Measurements from ENCODE around the gene NTM. TPM values are rescaled to one million over a fixed set of nuclear protein-coding genes. Genes with fewer than 3 reads are reported as not detected.

The NTM gene
- total and polyA plus RNA-seq, 2 of the 8 experiments (the other 6 are each of a cell fraction or from before 2014, with no cell fraction given) = 13.4 to 20.0 TPM

GRCh38 chr11:131683666-131684065 is 313.3 kb downstream of the NTM start:
- Histone ChIP-seq H3K27ac (ENCODE audit: low read depth, low read length) (no peak overlapping the region), H3K9ac (replicated peaks in 1 of 4; ENCODE audit: extremely low read depth in 1 of 4, low read depth in 3 of 4, low read length in 3 of 4) (no peak overlapping the region), H2BK20ac (ENCODE audit: low read length) (no peak overlapping the region), H2BK15ac (ENCODE audit: low read length) (no peak overlapping the region), H3K14ac (ENCODE audit: insufficient read length) (no peak overlapping the region), H2AK5ac (ENCODE audit: low read depth, low read length) (no peak overlapping the region), H2BK120ac (replicated peaks; ENCODE audit: low read depth, low read length) (no peak overlapping the region), H3K4me3 (ENCODE audit: extremely low read depth in 1 of 4, insufficient read depth in 2 of 4, low read depth in 3 of 4, low read length in 4 of 4) (no peak overlapping the region), H4K5ac (ENCODE audit: insufficient read length, low read depth, low read length) (no peak overlapping the region), H2BK5ac (ENCODE audit: low read depth, low read length) (no peak overlapping the region), H3K23me2 (ENCODE audit: low read depth, low read length) (peaks cover 2% of the 10 kb centered on the region; the same call in 1 of the 2 replicates), H4K20me1 (replicated peaks in 1 of 2; ENCODE audit: control insufficient read depth in 1 of 2, insufficient read depth in 2 of 2, low read length in 2 of 2) (peaks cover 0 to 3% of the 10 kb centered on the region in 2 experiments), H3K79me1 (ENCODE audit: low read depth, low read length) (no peaks in the 10 kb centered on the region), H3K4ac (replicated peaks; ENCODE audit: insufficient read length, low read depth, low read length) (no peak overlapping the region), H4K8ac (ENCODE audit: extremely low read depth, insufficient read depth, low read length) (no peak overlapping the region), H3K18ac (ENCODE audit: extremely low read depth, low read length) (no peak overlapping the region), H3K23ac (ENCODE audit: insufficient read length) (no peak overlapping the region), H3K4me2 (ENCODE audit: insufficient read depth in 1 of 2, low read depth in 2 of 2, low read length in 2 of 2) (no peak overlapping the region), H3K4me1 (replicated peaks in 1 of 4; ENCODE audit: control insufficient read depth in 3 of 4, insufficient read depth in 4 of 4, low read length in 3 of 4) (peaks cover 0 to 11% (median 5%) of the 10 kb centered on the region in 4 experiments; a peak in 4 of 7 replicates), H3K79me2 (ENCODE audit: control insufficient read depth in 1 of 2, insufficient read depth in 2 of 2, low read length in 2 of 2) (no peaks in the 10 kb centered on the region), H3K9me3 (ENCODE audit: insufficient read depth in 2 of 2, low read depth in 1 of 2, low read length in 1 of 2) (no peaks in the 10 kb centered on the region), H2AFZ (ENCODE audit: low read length) (no peak overlapping the region), H3K27me3 (replicated peaks in 1 of 4; ENCODE audit: control insufficient read depth in 3 of 4, extremely low read depth in 1 of 4, insufficient read depth in 3 of 4, low read length in 3 of 4) (peaks cover 0 to under 1% (median 0%) of the 10 kb centered on the region in 4 experiments; a peak in 2 of 7 replicates), H4K91ac (replicated peaks; ENCODE audit: insufficient read length, low read length) (no peak overlapping the region), H3K56ac (replicated peaks; ENCODE audit: insufficient read length, low read depth, low read length) (no peak overlapping the region), H3K36me3 (ENCODE audit: control insufficient read depth in 2 of 4, insufficient read depth in 4 of 4, low read length in 3 of 4) (no peaks in the 10 kb centered on the region), H2BK12ac (ENCODE audit: low read depth, low read length) (no peak overlapping the region)
- ChIA-PET POLR2A (ENCODE audit: partially characterized antibody) (no interaction called here), CTCF (ENCODE audit: partially characterized antibody) (interaction anchor here (0.7 to 7.8 kb wide), 9 partner anchors 7 to 658 kb away, joined by 3 to 91 read pairs (median 3); no protein-coding TSS in a partner anchor)
- WGBS, 2 experiments (ENCODE audit: extremely low coverage in 1 of 2, insufficient coverage in 1 of 2, insufficient read length in 1 of 2, insufficient replicate concordance in 2 of 2, low coverage in 1 of 2, low lambda C conversion rate in 2 of 2, missing lambda C conversion rate in 1 of 2) = 86% methylated on average over 11 of the region's 11 CpGs; no CpG with 5 or more reads in 1 of the 2 experiments
- DNase-seq (ENCODE audit: low read depth in 1 of 2, low spot score in 2 of 2) (peak in 1 of 2 experiments; percentile 36), FAIRE-seq (no peak)
- no peak for TF ChIP-seq RNF2 (IDR thresholded peaks at IDR 0.05; ENCODE audit: borderline replicate concordance, low read depth, low read length, missing control alignments, poor library complexity, severe bottlenecking)
- no peak for TF ChIP-seq CHD1 (IDR thresholded peaks at IDR 0.05; ENCODE audit: low read depth, low read length)
- TF ChIP-seq FOSL1 (IDR thresholded peaks at IDR 0.05; ENCODE audit: insufficient read depth, low read depth, low read length) = no peak
- no peak for TF ChIP-seq KDM1A (IDR thresholded peaks at IDR 0.05; ENCODE audit: borderline replicate concordance, low read length)
